ENCODE data around the gene IGSF1.

Gene IGSF1

DNA sequence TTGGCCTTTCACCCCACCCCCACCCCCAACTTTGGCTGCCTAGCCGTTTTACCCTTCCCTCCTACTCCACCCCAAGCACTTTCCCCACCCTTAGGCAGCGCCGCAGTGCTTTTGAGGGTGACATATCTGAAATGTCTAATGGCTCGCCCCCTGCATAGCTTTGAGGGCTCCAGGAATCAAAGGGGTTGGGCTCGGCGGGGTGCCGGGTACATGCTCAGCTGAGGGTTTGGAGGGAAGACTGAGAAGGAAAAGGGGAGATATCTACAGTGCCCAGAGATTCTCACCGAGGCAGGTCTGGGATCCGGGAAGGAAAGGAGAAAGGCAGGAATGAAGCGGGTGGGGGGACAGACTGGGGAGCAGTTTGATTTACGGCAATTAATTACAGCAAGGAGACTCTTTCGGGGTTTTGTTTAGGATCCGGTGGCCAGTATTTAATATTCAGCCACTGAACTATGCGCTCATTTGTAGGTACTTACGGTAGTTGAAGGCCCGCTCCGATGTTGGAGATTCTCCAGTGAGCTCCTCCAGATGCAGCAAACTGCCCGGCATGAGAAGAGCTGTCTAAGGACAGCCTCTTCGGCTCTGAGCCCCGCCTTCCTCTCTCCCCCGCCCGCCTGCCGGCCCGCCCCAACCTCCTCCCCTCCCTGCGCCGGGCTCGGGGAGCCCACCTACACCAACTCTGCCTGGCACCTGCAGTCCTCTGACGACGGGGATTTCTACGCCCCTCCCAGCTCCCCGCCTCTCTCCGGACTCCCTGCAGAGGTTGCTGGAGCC lies at the start of gene IGSF1:
IGSF1 (minus strand) TSS at position 569 of the 774 bp plus-strand sequence. CDS start 2,632 bp downstream, outside the sequence.
- Mint-ChIP-seq H3K36me3 (no peaks in the 10 kb centered on the region), H3K27me3 (peaks cover 10% of the 10 kb centered on the region), H3K9me3 (no peaks in the 10 kb centered on the region), H3K4me1 (no peaks in the 10 kb centered on the region), H3K4me3 (peak within 1 kb of the TSS; percentile 49), H3K27ac (no peak within 1 kb of the TSS)

- H3K27me3 Mint-ChIP-seq, result peaks cover 2% of the 10 kb centered on the region
- H3K27ac Mint-ChIP-seq, result no peak overlapping the region
- H3K4me3 Mint-ChIP-seq, result no peak overlapping the region
- H3K9me3 Mint-ChIP-seq, result peaks cover 7% of the 10 kb centered on the region
- H3K4me1 Mint-ChIP-seq, result no peaks in the 10 kb centered on the region
- no peaks in the 10 kb centered on the region for H3K36me3 Mint-ChIP-seq
Measured at GRCh38 chrX:131332331-131332730, 43.2 kb upstream of the IGSF1 start.

DNA sequence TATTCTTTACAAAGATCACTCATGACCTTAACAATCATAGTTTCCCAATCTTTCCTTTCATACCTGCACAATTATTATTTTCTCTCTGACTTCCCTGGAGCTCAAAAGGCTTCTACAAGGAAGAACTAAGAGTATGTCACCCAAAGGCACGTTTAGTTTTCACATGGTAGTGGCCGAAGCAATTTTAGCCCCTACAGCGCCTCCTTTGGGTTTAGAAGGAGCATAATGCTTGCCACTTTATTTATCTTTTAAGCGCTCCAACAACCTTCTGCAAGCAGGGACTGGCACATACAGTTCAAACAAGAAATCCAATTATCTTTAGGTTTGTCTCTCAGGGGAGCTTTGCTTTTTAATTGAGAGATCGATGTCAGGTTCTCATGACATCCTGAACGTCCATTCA lies 42.0 kb upstream of the IGSF1 start:
- peaks cover 12% of the 10 kb centered on the region for H3K9me3 Mint-ChIP-seq
- H3K27ac Mint-ChIP-seq, result no peak overlapping the region
- H3K27me3 Mint-ChIP-seq, result peaks cover 2% of the 10 kb centered on the region
- no peaks in the 10 kb centered on the region for H3K4me1 Mint-ChIP-seq
- H3K36me3 Mint-ChIP-seq, result no peaks in the 10 kb centered on the region
- H3K4me3 Mint-ChIP-seq, result no peak overlapping the region

DNA sequence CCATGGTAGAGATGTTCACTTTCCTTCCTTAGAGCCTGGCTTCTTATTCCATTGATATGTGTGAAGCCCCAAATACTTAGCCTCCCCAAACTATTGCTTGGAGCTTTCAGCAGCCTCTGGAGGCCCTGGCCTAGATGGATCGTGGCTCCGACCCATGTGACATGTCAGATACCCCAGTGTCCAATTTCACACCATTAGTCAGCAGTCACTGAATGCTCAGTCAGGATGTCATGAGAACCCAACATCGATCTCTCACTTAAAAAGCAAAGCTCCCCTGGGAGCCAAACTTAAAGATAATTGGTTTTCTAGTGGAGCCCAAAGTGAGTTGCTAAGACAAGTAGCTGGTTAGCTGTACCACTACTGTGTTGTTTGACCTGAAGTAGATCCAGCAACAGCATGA lies 41.6 kb upstream of the IGSF1 start:
- no peak overlapping the region for H3K4me3 Mint-ChIP-seq
- H3K36me3 Mint-ChIP-seq, result no peaks in the 10 kb centered on the region

DNA sequence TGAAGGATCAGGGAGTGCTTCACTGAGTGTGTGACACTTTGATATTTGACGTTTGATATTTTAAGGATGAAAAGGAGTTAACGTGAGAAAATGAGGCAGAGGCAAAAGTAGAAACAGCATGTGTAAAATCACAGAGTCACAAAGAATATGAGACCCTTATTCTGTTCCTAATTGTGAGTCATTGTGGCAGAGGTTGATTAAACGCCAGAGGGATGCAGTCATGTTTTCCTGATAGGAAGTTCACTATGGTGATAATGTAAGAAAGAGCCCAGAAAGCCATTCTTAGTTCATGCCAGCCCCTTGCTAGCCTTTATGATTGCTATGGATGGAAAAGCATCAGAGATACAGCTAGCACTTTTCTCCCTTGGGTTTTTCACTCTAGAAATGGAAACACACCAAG lies 33.5 kb upstream of the IGSF1 start:
- peaks cover 6% of the 10 kb centered on the region for H3K9me3 Mint-ChIP-seq
- no peak overlapping the region for H3K27ac Mint-ChIP-seq

More for the DNA sequence above, 41.6 kb upstream of the IGSF1 start:
- Mint-ChIP-seq H3K9me3 (peaks cover 12% of the 10 kb centered on the region), H3K4me1 (no peaks in the 10 kb centered on the region), H3K27me3 (peaks cover 2% of the 10 kb centered on the region), H3K27ac (no peak overlapping the region)

DNA sequence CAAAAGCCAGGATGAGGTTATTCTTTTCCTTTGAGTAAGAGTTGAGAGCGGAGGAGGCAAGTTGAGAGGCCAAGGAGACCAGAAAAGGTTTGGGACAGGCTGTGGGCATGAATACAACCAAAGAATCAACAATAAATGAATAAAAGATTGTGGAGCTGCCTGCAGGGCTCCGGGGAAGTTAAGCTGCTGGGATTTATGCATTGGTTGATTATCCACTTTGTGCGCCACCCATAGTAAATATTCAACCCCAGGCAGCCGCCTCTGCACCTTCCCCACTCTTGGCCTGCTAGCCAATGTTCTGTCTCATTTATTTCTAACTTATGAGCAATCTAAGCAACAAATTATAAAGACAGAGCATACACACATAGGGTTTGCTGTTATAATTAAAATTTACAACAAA lies 28.2 kb upstream of the IGSF1 start:
- Mint-ChIP-seq H3K27me3 (peaks cover 2% of the 10 kb centered on the region), H3K27ac (no peak overlapping the region), H3K36me3 (no peaks in the 10 kb centered on the region), H3K9me3 (no peaks in the 10 kb centered on the region), H3K4me1 (no peaks in the 10 kb centered on the region), H3K4me3 (no peak overlapping the region)

More for the DNA sequence above, 33.5 kb upstream of the IGSF1 start:
- Mint-ChIP-seq H3K27me3 (peaks cover 7% of the 10 kb centered on the region), H3K4me3 (no peak overlapping the region), H3K4me1 (no peaks in the 10 kb centered on the region), H3K36me3 (no peaks in the 10 kb centered on the region)

DNA sequence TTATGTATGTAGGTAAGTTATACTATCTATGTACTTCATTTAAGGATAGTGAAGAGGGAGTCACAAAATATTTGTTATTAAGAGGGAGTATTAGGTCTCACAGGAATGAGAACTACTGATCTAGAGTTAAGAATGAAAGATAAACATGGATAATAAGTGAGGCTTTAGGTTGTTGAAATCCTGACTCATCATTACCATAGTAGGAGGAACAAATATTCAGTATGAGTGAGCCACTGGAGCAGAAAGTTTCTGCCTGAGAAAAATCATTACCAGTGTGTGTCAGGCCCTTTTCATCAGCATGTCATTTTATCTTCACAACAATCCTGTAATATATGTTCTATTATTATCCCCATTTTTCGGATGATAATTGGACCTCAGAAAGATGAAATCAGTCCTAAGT lies 27.2 kb upstream of the IGSF1 start:
- H3K27ac Mint-ChIP-seq, result no peak overlapping the region
- H3K4me1 Mint-ChIP-seq, result no peaks in the 10 kb centered on the region
- H3K9me3 Mint-ChIP-seq, result no peaks in the 10 kb centered on the region
- H3K36me3 Mint-ChIP-seq, result no peaks in the 10 kb centered on the region
- no peak overlapping the region for H3K4me3 Mint-ChIP-seq
- no peaks in the 10 kb centered on the region for H3K27me3 Mint-ChIP-seq

- Mint-ChIP-seq H3K27me3 (peaks cover 2% of the 10 kb centered on the region), H3K4me1 (no peaks in the 10 kb centered on the region), H3K27ac (no peak overlapping the region), H3K9me3 (no peaks in the 10 kb centered on the region), H3K36me3 (no peaks in the 10 kb centered on the region), H3K4me3 (no peak overlapping the region)
Measured at GRCh38 chrX:131308980-131309379, 19.9 kb upstream of the IGSF1 start.

DNA sequence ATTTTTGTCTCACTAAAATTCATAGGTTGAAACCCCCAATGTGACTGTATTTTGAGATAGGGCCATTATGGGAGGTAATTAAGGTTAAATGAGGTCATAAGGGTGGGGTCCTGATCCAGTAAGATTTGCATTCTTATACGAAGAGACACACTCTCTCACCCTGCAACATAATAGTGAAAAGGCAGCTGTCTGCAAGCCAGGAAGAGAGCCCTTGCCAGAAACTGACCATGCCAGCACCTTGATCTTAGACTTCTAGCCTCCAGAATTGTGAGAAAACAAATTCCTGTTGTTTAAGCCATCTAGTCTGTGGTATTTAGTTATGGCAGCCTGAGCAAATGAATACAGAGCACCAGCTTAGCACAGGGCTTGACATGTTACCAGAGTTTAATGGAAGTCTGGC lies 17.5 kb upstream of the IGSF1 start:
- Mint-ChIP-seq H3K4me3 (no peak overlapping the region), H3K36me3 (no peaks in the 10 kb centered on the region), H3K9me3 (no peaks in the 10 kb centered on the region), H3K27me3 (peaks cover 2% of the 10 kb centered on the region), H3K4me1 (no peaks in the 10 kb centered on the region), H3K27ac (no peak overlapping the region)

- no peak overlapping the region for H3K4me3 Mint-ChIP-seq
- no peaks in the 10 kb centered on the region for H3K4me1 Mint-ChIP-seq
- H3K27me3 Mint-ChIP-seq, result peaks cover 2% of the 10 kb centered on the region
- no peak overlapping the region for H3K27ac Mint-ChIP-seq
- H3K9me3 Mint-ChIP-seq, result no peaks in the 10 kb centered on the region
- no peaks in the 10 kb centered on the region for H3K36me3 Mint-ChIP-seq
Measured at GRCh38 chrX:131305926-131306325, 16.8 kb upstream of the IGSF1 start.

DNA sequence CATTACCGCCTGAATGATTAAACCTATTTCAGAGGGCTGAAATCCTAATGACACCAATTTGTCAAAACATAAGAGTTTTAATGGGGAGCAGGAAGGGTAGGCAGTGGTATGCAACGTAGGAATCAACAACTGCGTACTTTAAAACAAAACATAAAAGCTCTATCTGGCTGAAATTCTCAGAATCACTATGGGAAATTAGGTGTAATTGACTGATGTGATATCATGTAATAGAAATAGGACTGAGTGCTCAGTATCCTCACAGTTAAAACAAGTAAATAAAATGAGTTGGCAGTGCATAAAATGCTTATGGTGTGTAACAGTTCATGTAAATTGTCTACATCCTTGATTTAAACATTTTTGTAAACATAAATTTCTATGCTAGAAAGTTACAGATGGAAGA lies 13.6 kb upstream of the IGSF1 start:
- H3K36me3 Mint-ChIP-seq, result no peaks in the 10 kb centered on the region
- H3K4me3 Mint-ChIP-seq, result no peak overlapping the region
- peaks cover 6% of the 10 kb centered on the region for H3K27me3 Mint-ChIP-seq
- H3K9me3 Mint-ChIP-seq, result no peaks in the 10 kb centered on the region
- H3K4me1 Mint-ChIP-seq, result no peaks in the 10 kb centered on the region
- no peak overlapping the region for H3K27ac Mint-ChIP-seq

GRCh38 chrX:131301155-131301554 lies 12.0 kb upstream of the IGSF1 start:
- Mint-ChIP-seq H3K4me3 (no peak overlapping the region), H3K4me1 (no peaks in the 10 kb centered on the region), H3K27me3 (peaks cover 3% of the 10 kb centered on the region), H3K36me3 (no peaks in the 10 kb centered on the region), H3K9me3 (no peaks in the 10 kb centered on the region), H3K27ac (no peak overlapping the region)

- Mint-ChIP-seq H3K36me3 (no peaks in the 10 kb centered on the region), H3K27ac (no peak overlapping the region), H3K9me3 (no peaks in the 10 kb centered on the region), H3K4me3 (no peak overlapping the region), H3K27me3 (peaks cover 3% of the 10 kb centered on the region), H3K4me1 (no peaks in the 10 kb centered on the region)
Measured at GRCh38 chrX:131298846-131299245, 9.7 kb upstream of the IGSF1 start.

DNA sequence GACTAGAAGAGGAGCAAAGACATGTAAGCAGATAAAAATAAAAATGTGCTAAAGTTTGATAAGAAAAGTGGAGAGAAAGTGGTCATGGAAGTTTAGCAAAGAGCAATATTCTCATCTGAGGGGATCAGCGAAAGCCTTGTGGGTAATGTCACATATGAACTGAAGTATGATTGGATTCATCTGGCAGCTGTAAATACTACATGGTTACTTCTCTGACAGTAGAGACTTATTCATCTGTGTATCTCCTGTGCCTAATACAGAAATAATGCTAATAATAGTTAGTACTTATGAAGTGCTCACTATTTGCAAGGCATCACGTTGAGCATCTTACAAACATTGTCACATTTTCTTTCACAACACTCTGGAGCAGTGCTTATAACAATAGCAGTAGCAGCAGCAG lies 8.9 kb upstream of the IGSF1 start:
- no peaks in the 10 kb centered on the region for H3K4me1 Mint-ChIP-seq
- H3K27ac Mint-ChIP-seq, result no peak overlapping the region
- peaks cover 3% of the 10 kb centered on the region for H3K27me3 Mint-ChIP-seq
- no peaks in the 10 kb centered on the region for H3K9me3 Mint-ChIP-seq
- H3K36me3 Mint-ChIP-seq, result no peaks in the 10 kb centered on the region
- H3K4me3 Mint-ChIP-seq, result no peak overlapping the region

DNA sequence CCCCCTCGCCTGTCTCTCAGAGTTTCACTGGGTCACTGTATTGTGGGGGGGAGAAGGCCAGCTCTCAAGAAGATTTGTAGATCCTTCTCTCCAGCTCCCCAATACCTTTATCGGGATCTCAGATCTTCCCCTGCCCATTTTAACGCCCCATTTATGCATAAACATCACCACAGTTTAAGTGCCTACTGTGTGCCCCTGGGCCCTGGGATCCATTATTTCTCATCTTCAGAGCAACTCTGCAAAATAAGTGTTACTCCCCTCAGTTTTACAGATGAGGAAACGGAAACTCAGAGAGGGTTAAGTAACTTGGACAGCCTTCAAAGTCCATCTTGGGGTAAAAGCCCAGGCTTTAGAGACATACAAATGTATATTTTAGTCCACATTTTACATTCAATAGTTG lies 421 bp upstream of the IGSF1 start:
- Mint-ChIP-seq H3K36me3 (no peaks in the 10 kb centered on the region), H3K4me1 (no peaks in the 10 kb centered on the region), H3K27ac (no peak overlapping the region), H3K27me3 (peaks cover 10% of the 10 kb centered on the region), H3K9me3 (no peaks in the 10 kb centered on the region), H3K4me3 (no peak overlapping the region)

DNA sequence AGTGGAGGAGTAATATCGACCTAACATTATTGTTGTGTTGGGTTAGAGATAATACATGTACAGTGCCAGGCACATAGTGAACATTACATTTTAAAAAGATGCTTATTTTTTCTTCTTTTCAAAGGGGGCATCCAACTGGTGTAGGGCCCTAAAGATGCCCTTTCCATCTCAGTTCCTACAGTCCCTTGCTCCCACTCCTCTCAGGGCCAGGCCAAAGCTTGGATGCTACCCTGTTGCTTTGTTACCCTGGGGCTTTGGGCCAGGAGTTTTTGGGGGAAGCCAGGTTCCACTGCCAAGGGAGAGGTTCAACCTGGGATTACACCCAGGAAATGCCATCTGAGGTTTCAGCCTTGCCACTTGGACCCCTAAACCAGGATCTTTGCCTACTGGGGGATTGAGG lies 918 bp downstream of the IGSF1 start:
- Mint-ChIP-seq H3K27me3 (peaks cover 10% of the 10 kb centered on the region), H3K4me1 (no peaks in the 10 kb centered on the region), H3K9me3 (no peaks in the 10 kb centered on the region), H3K36me3 (no peaks in the 10 kb centered on the region), H3K4me3 (no peak overlapping the region), H3K27ac (no peak overlapping the region)
